Ishikawa (cell line): ENCODE results near the gene PRKCH.

Experiments
- CEBPB ChIP-seq: IDR thresholded peaks from 2 replicates; pipeline ENCODE4 v1.6.1; 2012
- CREB1 ChIP-seq: IDR thresholded peaks from 2 replicates; pipeline ENCODE4 v1.6.1; 2012; ENCODE audit warnings: low read depth
- EGR1 ChIP-seq: IDR thresholded peaks from 2 replicates; pipeline ENCODE4 v1.6.1; 2012
- EP300 ChIP-seq: IDR thresholded peaks from 2 replicates; pipeline ENCODE4 v1.6.1; 2012; ENCODE audit warnings: borderline replicate concordance
- FOXM1 ChIP-seq: IDR thresholded peaks from 2 replicates; pipeline ENCODE4 v1.6.1; 2012; ENCODE audit warnings: low read depth, borderline replicate concordance
- NFIC ChIP-seq: IDR thresholded peaks from 2 replicates; pipeline ENCODE4 v1.6.1; 2012
- RAD21 ChIP-seq: IDR thresholded peaks from 2 replicates; pipeline ENCODE4 v1.6.1; 2012; ENCODE audit warnings: low read depth
- TAF1 ChIP-seq: IDR thresholded peaks from 2 replicates; pipeline ENCODE4 v1.6.1; 2012; ENCODE audit warnings: low read depth, mild to moderate bottlenecking
- TCF12 ChIP-seq: IDR thresholded peaks from 2 replicates; pipeline ENCODE4 v1.6.1; 2012; ENCODE audit warnings: low read depth
- TEAD4 ChIP-seq: IDR thresholded peaks from 2 replicates; pipeline ENCODE4 v1.6.1; 2012
- YY1 ChIP-seq: IDR thresholded peaks from 2 replicates; pipeline ENCODE4 v1.6.1; 2012; ENCODE audit warnings: low read depth
- ZBTB7A ChIP-seq: IDR thresholded peaks from 2 replicates; pipeline ENCODE4 v1.6.1; 2012; ENCODE audit warnings: low read depth
- TF ChIP-seq, protein P1 (sequence below): IDR thresholded peaks from 2 replicates; pipeline ENCODE4 v1.6.1; 2012
- TF ChIP-seq, protein P2 (sequence below): IDR thresholded peaks from 2 replicates; pipeline ENCODE4 v1.6.1; 2012; ENCODE audit warnings: low read depth, mild to moderate bottlenecking
- TF ChIP-seq, protein P3 (sequence below): IDR thresholded peaks from 2 replicates; pipeline ENCODE4 v1.6.1; 2012

The PRKCH gene

DNA sequence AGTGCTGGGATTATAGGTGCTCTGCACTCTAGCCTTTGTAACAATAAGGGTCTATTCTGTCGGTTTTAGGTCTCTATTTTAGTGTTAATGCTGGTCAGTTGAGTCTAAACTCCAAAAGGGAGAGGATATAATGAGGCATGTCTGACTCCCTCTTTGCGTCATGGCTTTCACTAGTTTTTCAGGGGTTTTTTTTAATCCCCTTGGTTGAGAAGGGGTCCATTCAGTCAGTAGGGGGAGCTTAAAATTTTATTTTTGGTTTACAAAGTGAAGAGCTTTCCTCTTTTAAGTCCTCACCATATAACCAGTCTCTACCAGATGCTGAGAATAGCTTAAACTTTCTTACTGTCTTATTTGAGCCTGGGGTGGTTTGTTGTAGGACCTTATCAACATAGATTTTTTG lies 106.9 kb downstream of the PRKCH start:
- TF ChIP-seq CEBPB (no peak), EP300 (no peak)

DNA sequence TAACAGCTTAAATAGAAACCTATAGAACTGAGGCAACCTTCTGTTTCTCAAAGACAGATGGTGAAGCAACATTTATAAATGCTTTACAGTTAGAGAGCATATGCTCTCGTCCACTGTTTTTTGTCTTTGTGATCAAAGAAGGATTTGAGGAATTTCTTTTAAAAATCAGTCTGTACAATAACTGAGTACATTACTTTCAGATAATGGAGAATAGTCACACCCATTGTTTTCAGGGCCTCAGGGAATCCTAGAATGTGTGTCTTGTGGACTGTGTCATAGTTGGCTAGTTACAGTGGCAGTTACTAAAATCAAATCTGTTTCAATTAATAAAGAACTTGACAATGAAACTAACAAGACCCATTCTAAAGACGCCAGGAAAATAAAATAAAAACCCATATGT lies 107.9 kb downstream of the PRKCH start:
- TF ChIP-seq, protein P1, sequence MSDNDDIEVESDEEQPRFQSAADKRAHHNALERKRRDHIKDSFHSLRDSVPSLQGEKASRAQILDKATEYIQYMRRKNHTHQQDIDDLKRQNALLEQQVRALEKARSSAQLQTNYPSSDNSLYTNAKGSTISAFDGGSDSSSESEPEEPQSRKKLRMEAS, result no peak
- TF ChIP-seq EP300 (no peak), YY1 (no peak), CEBPB (no peak), FOXM1 (no peak), CREB1 (no peak), TCF12 (no peak)
- TF ChIP-seq, protein P2, sequence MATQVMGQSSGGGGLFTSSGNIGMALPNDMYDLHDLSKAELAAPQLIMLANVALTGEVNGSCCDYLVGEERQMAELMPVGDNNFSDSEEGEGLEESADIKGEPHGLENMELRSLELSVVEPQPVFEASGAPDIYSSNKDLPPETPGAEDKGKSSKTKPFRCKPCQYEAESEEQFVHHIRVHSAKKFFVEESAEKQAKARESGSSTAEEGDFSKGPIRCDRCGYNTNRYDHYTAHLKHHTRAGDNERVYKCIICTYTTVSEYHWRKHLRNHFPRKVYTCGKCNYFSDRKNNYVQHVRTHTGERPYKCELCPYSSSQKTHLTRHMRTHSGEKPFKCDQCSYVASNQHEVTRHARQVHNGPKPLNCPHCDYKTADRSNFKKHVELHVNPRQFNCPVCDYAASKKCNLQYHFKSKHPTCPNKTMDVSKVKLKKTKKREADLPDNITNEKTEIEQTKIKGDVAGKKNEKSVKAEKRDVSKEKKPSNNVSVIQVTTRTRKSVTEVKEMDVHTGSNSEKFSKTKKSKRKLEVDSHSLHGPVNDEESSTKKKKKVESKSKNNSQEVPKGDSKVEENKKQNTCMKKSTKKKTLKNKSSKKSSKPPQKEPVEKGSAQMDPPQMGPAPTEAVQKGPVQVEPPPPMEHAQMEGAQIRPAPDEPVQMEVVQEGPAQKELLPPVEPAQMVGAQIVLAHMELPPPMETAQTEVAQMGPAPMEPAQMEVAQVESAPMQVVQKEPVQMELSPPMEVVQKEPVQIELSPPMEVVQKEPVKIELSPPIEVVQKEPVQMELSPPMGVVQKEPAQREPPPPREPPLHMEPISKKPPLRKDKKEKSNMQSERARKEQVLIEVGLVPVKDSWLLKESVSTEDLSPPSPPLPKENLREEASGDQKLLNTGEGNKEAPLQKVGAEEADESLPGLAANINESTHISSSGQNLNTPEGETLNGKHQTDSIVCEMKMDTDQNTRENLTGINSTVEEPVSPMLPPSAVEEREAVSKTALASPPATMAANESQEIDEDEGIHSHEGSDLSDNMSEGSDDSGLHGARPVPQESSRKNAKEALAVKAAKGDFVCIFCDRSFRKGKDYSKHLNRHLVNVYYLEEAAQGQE, result no peak

DNA sequence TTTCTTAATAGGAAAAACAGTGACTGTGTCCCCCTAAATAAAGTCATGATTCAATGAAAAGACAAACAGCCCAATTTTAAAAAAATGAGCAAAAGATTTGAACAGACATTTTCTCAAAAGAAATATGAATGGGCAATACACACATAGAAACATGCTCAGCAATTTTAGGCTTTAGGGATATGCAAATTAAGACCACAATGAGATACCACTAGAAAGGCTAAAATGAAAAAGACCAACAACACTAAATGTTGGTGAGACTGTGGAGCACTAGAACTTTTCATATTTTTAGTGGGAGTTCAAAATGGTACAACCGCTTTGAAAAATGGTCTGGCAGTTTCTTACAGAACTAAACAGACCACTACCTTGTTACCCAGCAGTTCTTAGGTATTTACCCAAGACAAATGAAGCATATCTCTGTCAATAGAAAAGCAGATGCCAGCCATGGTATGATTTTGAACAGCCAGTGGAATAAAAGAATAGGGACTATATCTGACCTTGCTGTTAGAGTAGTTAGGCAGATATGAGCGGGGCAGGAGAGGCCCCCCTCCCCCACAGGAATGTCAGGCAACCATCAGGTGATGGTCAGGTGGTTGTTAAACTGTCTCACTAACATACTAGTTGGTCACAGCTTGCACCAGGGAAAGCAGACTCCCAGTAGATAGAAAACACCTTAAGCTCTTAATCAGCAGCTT lies 108.8 kb downstream of the PRKCH start:
- TF ChIP-seq EGR1 (no peak), TAF1 (no peak), CEBPB (no peak)
- TF ChIP-seq, protein P3, sequence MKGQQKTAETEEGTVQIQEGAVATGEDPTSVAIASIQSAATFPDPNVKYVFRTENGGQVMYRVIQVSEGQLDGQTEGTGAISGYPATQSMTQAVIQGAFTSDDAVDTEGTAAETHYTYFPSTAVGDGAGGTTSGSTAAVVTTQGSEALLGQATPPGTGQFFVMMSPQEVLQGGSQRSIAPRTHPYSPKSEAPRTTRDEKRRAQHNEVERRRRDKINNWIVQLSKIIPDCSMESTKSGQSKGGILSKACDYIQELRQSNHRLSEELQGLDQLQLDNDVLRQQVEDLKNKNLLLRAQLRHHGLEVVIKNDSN, result no peak

DNA sequence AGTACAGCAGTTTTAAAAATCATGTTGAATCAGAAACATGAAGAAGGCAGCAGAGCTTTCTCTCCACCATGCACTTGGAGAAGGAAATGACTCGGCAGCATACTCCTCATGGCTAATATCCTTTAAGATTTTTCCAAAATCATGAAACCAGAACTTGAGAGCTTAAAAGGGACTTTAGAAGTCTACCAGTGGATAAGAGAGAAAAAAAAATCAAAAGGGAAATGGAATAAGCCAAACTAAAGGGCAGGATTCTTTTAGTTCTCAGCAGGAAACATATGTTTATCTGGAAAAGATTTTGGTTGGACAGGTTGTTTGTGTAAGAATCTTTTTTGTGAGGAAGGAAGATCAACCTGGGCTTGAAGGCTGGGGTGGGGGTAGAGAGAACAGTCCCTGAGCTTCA lies 111.8 kb downstream of the PRKCH start:
- TF ChIP-seq RAD21 (no peak), ZBTB7A (no peak)

DNA sequence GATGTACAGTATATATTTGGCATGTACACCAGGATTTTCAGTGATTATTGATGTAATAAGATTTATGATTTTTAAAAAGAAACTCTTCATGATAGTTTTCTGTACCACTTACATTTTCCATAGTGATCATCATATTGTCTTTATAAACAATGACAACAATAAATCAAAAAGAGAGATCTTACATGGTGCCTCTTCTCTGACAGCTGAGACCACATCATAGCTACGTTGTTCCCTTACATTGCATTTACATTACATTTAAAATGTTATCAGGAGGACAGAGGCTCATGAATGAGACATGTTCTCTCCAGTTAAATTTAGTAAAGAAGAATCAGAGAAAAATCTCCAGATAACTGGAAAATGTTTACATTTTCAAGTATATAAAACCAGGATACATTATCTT lies 112.4 kb downstream of the PRKCH start:
- no peak for TF ChIP-seq TAF1
- TF ChIP-seq ZBTB7A, result no peak
- TF ChIP-seq FOXM1, result no peak
- TF ChIP-seq EP300, result no peak
- no peak for TF ChIP-seq CREB1
- no peak for TF ChIP-seq NFIC
- no peak for TF ChIP-seq EGR1
- no peak for TF ChIP-seq TEAD4
- TF ChIP-seq, protein P1, result no peak
- no peak for TF ChIP-seq CEBPB

DNA sequence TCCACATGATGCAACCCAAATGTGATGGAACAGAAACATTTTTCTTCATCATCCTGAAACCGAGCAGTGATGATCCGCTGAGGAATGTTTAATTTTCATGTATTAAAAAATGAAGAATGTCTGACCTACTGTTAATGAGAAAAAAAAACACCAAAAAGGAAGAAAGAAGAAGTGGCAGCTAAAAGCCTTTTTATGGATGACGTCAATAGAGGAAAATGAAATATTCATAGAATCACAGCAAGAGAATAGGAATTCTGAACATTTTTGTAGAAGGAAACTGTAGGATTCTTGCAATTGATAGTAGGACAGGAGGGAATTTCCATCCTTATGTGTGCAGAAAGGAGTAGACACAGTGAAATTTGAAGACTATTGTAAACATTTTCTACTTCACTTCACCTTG lies 112.9 kb downstream of the PRKCH start:
- TF ChIP-seq YY1, result no peak
- TF ChIP-seq EGR1, result no peak
- TF ChIP-seq, protein P1, result no peak
- TF ChIP-seq ZBTB7A, result no peak
- TF ChIP-seq FOXM1, result no peak
- TF ChIP-seq RAD21, result no peak

DNA sequence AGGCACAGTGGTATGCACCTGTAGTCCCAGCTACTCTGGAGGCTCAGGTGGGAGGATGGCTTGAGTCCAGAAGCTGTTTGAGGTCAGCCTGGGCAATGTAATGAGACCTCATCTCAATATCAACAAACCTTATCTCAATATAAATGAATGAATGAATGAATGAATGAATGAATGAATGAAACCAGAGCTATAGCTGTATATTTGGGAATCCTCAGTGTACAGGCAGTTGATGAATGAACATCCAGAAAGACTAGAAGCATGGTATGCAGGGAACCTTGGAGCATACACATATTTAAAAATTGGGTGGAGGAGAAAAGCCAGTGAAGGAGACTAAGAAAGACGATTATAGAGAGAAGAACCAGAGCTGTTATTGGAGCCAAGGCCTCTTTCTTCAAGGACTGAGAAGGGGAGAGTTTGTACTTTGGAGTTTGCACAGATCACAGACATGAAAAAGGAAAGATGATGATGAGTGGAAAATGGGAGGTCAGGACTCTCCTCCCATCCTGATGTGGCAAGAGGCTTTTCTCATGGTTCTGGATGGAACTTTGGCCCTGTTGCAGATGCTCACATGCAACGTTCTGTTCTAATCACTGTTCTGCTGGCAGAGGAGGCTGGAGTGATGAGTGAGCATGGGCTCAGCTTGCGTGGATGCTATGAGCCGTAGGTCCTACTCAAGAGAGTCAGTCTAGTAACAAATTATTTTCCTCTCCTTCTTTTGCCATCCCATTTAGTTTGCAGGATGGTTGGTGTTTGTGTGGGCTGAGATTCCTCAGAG lies 114.4 kb downstream of the PRKCH start:
- no peak for TF ChIP-seq FOXM1
- TF ChIP-seq EP300, result no peak
- TF ChIP-seq, protein P3, result no peak
- TF ChIP-seq CREB1, result no peak
- TF ChIP-seq TAF1, result no peak
- TF ChIP-seq ZBTB7A, result no peak
- TF ChIP-seq EGR1, result no peak
- TF ChIP-seq TCF12, result no peak
- TF ChIP-seq, protein P1, result no peak

DNA sequence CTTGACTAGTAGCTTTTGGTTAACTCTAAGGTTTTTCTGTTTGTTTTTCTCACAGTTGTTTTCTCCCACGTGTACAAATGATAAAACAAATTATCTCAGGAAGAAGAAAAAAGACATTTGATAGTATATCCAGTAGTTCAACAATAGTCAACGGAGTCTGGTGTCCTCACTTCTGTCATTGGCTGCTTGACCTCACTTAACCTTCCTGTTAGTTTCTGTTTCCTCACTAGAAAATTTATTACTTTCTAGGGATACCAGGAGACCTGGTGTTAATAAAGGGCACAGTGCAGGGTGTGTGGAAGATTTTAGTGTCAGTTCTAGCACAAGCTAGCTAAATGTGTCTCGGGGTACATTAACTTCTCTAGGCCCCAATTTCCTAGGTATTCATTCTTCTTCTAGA lies 116.0 kb downstream of the PRKCH start:
- no peak for TF ChIP-seq RAD21
- no peak for TF ChIP-seq CEBPB
- TF ChIP-seq ZBTB7A, result no peak
- TF ChIP-seq, protein P2, result no peak
- TF ChIP-seq TEAD4, result no peak
- no peak for TF ChIP-seq NFIC
